Heart left ventricle (tissue), 16 donors: ENCODE measurements around the gene ZGPAT. TPM values are rescaled to one million over a fixed set of nuclear protein-coding genes. Genes with fewer than 3 reads are reported as not detected.

Experiments used
- ATAC-seq, 4 donors: fragments of 200-7000 bp; cut with Tn5 transposase; one replicate each; pipeline ENCODE4 v1.9.1; 2020 to 2022; ENCODE audit warnings: moderate library complexity in 4 of 4, mild to moderate bottlenecking in 3 of 4, moderate number of reproducible peaks in 1 of 4
- DNase-seq, 5 donors: peaks; one replicate each; pipeline ENCODE4 v3.0.0-alpha.2; 2020
- H3K27ac ChIP-seq, 12 donors: fragments of 200-600 bp; sonication (generic) in 4 of 12; one replicate each; pipeline versions ENCODE4 v1.5.0 to v1.8.0; 2016 to 2022; ENCODE audit warnings: mild to moderate bottlenecking in 2 of 12
- H3K27me3 ChIP-seq, 9 donors: fragments of 200-600 bp; sonication (generic) in 2 of 9; one replicate each; pipeline versions ENCODE4 v1.5.1 to v1.8.0; 2016 to 2022; ENCODE audit warnings: mild to moderate bottlenecking in 3 of 9
- H3K36me3 ChIP-seq, 9 donors: fragments of 200-600 bp; sonication (generic) in 2 of 9; one replicate each; pipeline versions ENCODE4 v1.5.0 to v1.8.0; 2018 to 2022; ENCODE audit warnings: mild to moderate bottlenecking in 2 of 9
- H3K4me1 ChIP-seq, 12 donors: fragments of 200-600 bp; sonication (generic) in 4 of 12; one replicate each; pipeline versions ENCODE4 v1.5.0 to v1.8.0; 2016 to 2022; ENCODE audit warnings: mild to moderate bottlenecking in 3 of 12
- H3K4me3 ChIP-seq, 12 donors: fragments of 200-600 bp; sonication (generic) in 4 of 12; one replicate each; pipeline versions ENCODE4 v1.5.0 to v1.8.0; 2017 to 2022; ENCODE audit warnings: mild to moderate bottlenecking in 9 of 12, moderate library complexity in 4 of 12
- H3K9me3 ChIP-seq, 12 donors: fragments of 200-600 bp; sonication (generic) in 4 of 12; one replicate each; pipeline versions ENCODE4 v1.5.0 to v1.8.0; 2016 to 2022; ENCODE audit warnings: mild to moderate bottlenecking in 1 of 12
- POLR2A ChIP-seq, 2 donors: fragments of 450-650 bp; IDR thresholded peaks; one replicate each; pipeline ENCODE4 v1.6.1; 2017; ENCODE audit warnings: antibody characterized with exemption in 2 of 2, mild to moderate bottlenecking in 2 of 2, moderate library complexity in 2 of 2
- WGBS, 4 donors: extraction: QIAGEN DNeasy Blood & Tissue Kit in 2 of 4; methylation state at CpG; one replicate each; pipeline versions ENCODE4 v1.1.5 to v1.1.7; 2013 to 2018; 5-methylcytosine and 5-hydroxymethylcytosine counted together
- intact Hi-C, 10 donors: fragments of 100-400 bp; cut with DNase I; formaldehyde crosslinking; loops; one replicate each; pipeline versions ENCODE4 v1.11.1 to v1.14.2; 2022
- polyA plus RNA-seq, 2 donors: library from polyadenylated mRNA; stranded (reverse); fragments of 200-250 nt; gene quantifications; one replicate each; pipeline ENCODE4 v1.2.3, GENCODE V29; 2013
- total RNA-seq, 9 donors: library from RNA; depleted of rRNA in 2 of 9; stranded (reverse); fragments of >200 nt in 2 of 9; fragmentation: NEBNext Ultra II Directional in 3 of 9; extraction: Animal tissue kit (Norgen Biotek cat#: 25700) in 3 of 9; gene quantifications; one replicate each; pipeline versions ENCODE4 v1.1.0 to v1.2.4, GENCODE V29; 2016 to 2023
- TF ChIP-seq, protein P1 (sequence below), 12 donors: fragments of 200-600 bp; sonication (generic) in 4 of 12; IDR thresholded peaks; one replicate each; pipeline versions ENCODE4 v1.5.0 to v1.8.0; 2018 to 2022; ENCODE audit warnings: antibody characterized with exemption in 12 of 12, mild to moderate bottlenecking in 5 of 12
- donor health status: ischemic (EF 13 %, LVEDD 7.1; RV severe dilation, severe dysfunction).
- donor health status: healthy with polysubstance abuse.
- donor health status: DM: no; HTN: yes; CAD: no.
- donor health status: DM: no; HTN: no; CAD: no.
- donor health status: ischemic (EF 25% LVEDD 6.9; RV normal size, moderate dysfunction).
- donor health status: ischemic (EF 25% LVEDD 5.7; RV mildly dilated, moderate dysfunction).
- donor health status: healthy.
- donor health status: DM: yes; HTN: yes; CAD: no.
- donor health status: ischemic (EF 35%, LVEDD 5.7; RV mildly dilated, moderate dysfunction).
- donor health status: nonischemic (EF 11% LVEDD 7.7; RV severe dilation, severe dysfunction).
- donor health status: DM: yes; HTN: yes; CAD: no.
- donor health status: PGD.
- donor health status: ischemic (EF 29% LVEDD 5.4; RV normal size, mild dysfunction).
- donor health status: nonischemic (EF 23%, LVEDD 6.1; RV moderate dilation, normal function).

ZGPAT gene
- total and polyA plus RNA-seq, 11 donors, result 12.9 to 34.4 (median 20.0) TPM

DNA sequence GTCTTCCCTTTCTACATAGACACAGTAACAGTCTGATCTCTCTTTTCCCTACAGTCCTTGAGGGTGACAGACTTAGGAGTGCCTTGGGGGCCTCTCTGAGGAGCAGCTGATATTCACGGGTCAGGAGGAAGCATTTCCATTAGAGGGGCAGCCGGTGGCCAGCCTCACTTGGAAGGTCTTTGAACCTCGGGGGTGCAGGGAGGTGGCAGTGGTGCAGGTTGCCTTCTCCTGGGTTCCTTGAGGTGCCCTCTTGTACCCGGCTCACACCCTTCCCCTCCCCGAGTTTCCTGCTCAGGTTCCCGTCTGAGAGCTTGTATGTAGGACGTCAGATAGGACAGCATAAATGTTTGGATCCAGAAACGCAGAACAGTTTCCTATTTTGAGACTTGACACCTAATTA is 47.2 kb upstream of the ZGPAT start:
- Histone ChIP-seq H3K27ac (no peak overlapping the region), H3K4me3 (no peak overlapping the region), H3K36me3 (peaks cover 0 to 47% (median 32%) of the 10 kb centered on the region in 9 donors), H3K9me3 (no peaks in the 10 kb centered on the region), H3K27me3 (no peaks in the 10 kb centered on the region), H3K4me1 (peaks cover 3 to 23% (median 16%) of the 10 kb centered on the region in 12 donors)
- TF ChIP-seq, protein P1, sequence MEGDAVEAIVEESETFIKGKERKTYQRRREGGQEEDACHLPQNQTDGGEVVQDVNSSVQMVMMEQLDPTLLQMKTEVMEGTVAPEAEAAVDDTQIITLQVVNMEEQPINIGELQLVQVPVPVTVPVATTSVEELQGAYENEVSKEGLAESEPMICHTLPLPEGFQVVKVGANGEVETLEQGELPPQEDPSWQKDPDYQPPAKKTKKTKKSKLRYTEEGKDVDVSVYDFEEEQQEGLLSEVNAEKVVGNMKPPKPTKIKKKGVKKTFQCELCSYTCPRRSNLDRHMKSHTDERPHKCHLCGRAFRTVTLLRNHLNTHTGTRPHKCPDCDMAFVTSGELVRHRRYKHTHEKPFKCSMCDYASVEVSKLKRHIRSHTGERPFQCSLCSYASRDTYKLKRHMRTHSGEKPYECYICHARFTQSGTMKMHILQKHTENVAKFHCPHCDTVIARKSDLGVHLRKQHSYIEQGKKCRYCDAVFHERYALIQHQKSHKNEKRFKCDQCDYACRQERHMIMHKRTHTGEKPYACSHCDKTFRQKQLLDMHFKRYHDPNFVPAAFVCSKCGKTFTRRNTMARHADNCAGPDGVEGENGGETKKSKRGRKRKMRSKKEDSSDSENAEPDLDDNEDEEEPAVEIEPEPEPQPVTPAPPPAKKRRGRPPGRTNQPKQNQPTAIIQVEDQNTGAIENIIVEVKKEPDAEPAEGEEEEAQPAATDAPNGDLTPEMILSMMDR (IDR thresholded peaks at IDR 0.05), result no peak
- TF ChIP-seq POLR2A (IDR thresholded peaks at IDR 0.05), result no peak
- DNase-seq, result no peak
- 85 to 93% (median 87%) methylated on average over 8 of the region's 8 CpGs for WGBS, 4 donors
- intact Hi-C loops, result no loop called here
- no peak for ATAC-seq

DNA sequence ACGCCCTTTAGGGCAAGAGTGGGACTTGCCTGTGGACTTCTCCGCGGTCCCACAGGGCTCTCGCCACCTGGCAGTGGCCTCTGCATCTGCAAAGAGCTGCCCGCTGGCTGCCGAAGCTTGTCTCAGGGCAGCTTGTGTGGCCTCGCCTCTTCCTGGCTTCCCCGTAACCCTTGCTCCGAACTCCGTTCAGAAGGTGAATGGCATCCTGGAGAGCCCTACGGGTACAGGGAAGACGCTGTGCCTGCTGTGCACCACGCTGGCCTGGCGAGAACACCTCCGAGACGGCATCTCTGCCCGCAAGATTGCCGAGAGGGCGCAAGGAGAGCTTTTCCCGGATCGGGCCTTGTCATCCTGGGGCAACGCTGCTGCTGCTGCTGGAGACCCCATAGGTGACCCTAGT is 46.7 kb upstream of the ZGPAT start:
- 95 to 97% (median 96%) methylated on average over 17 to 22 of the region's 22 CpGs for WGBS, 4 donors
- H3K4me1 ChIP-seq, result peaks cover 3 to 23% (median 16%) of the 10 kb centered on the region in 12 donors
- ATAC-seq (no peak), DNase-seq (no peak)
- H3K9me3 ChIP-seq, result no peaks in the 10 kb centered on the region
- H3K36me3 ChIP-seq, result peaks cover 0 to 52% (median 36%) of the 10 kb centered on the region in 9 donors
- H3K4me3 ChIP-seq, result no peak overlapping the region
- TF ChIP-seq, protein P1 (IDR thresholded peaks at IDR 0.05), result no peak
- no peak for TF ChIP-seq POLR2A (IDR thresholded peaks at IDR 0.05)
- intact Hi-C loops, result no loop called here
- no peaks in the 10 kb centered on the region for H3K27me3 ChIP-seq
- H3K27ac ChIP-seq, result no peak overlapping the region

DNA sequence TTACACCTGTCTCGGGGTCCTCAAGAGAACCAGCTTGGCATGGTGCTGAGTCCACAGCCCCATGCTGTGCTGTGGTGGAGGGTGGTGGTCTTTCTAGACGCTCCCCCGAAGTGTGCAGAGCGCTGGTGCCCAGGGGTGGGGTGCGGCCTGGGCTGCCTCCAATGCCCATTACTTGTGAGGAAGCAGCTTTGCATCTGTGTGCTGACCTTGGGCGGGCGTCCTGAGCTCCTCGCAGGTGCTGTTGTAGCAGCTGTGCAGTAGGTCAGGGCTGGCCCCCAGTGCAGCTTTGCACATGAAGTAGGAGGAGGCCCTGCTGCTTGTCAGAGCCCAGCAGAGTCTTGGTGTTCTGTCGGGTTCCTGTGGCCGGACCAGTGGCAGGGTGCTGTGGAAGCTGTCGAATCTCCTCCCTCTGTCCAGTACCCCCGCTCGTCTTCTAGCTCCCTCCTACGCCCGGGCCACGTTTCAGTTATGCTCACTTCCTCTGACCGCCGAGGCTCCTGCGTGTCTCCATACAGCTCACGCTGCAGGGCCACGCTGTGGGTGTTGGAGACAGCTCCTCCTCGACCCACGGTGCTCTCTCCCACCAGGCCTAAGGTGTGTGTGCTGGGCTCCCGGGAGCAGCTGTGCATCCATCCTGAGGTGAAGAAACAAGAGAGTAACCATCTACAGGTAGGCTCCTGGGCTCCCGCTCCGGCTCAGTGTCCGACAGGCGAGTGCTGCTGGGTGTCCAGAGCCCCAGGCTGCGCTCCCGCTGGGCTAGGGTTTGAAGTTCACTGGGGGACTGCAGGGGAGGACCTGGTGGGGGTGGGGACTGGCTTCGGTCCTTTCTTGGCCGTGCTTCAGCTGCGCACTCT is 45.7 kb upstream of the ZGPAT start:
- Histone ChIP-seq H3K27ac (no peak overlapping the region), H3K4me3 (no peak overlapping the region), H3K4me1 (peaks cover 3 to 20% (median 16%) of the 10 kb centered on the region in 12 donors), H3K9me3 (no peaks in the 10 kb centered on the region), H3K36me3 (peaks cover 0 to 61% (median 44%) of the 10 kb centered on the region in 9 donors), H3K27me3 (no peaks in the 10 kb centered on the region)
- intact Hi-C loops, result no loop called here
- 90 to 94% (median 91%) methylated on average over 25 to 33 of the region's 33 CpGs for WGBS, 4 donors
- no peak for DNase-seq
- ATAC-seq, result no peak
- TF ChIP-seq, protein P1 (IDR thresholded peaks at IDR 0.05), result no peak

DNA sequence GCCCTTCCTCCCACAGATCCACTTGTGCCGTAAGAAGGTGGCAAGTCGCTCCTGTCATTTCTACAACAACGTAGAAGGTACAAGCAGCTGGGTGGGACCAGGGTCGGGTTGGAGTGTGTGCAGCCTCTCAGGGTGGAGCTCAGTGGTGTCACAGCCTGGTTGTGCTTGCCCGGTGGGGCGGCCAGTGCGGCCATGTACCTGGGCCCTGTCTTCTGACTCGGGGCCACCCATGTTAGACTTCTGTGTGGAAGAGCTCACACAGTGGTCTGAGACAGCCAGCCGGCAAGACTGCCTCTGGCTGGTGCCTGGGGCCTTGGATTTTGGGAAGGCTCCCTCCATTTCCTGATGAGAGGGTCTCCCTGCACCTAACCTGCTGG is 45.0 kb upstream of the ZGPAT start:
- intact Hi-C loops, result no loop called here
- H3K4me1 ChIP-seq, result peaks cover 3 to 14% (median 10%) of the 10 kb centered on the region in 12 donors
- H3K4me3 ChIP-seq, result no peak overlapping the region
- DNase-seq (no peak), ATAC-seq (no peak)
- H3K36me3 ChIP-seq, result peaks cover 0 to 67% (median 50%) of the 10 kb centered on the region in 9 donors
- no peaks in the 10 kb centered on the region for H3K27me3 ChIP-seq
- no peak overlapping the region for H3K27ac ChIP-seq
- TF ChIP-seq, protein P1 (IDR thresholded peaks at IDR 0.05), result no peak
- no peak for TF ChIP-seq POLR2A (IDR thresholded peaks at IDR 0.05)
- H3K9me3 ChIP-seq, result no peaks in the 10 kb centered on the region
- 92 to 95% (median 94%) methylated on average over 7 to 9 of the region's 9 CpGs for WGBS, 4 donors
